K562 (cell line): ENCODE measurements around the gene SIGLEC5.

Experiments
- BMI1 ChIP-seq: fragments of 150-350 bp; IDR thresholded peaks from 2 replicates; pipeline ENCODE4 v1.6.1; 2014; ENCODE audit warnings: low read length
- EP300 ChIP-seq: IDR thresholded peaks from 2 replicates; pipeline ENCODE4 v1.6.1; 2012; ENCODE audit warnings: low read length, improper control_type of control experiment
- EZH2 ChIP-seq: IDR thresholded peaks from 2 replicates; pipeline ENCODE4 v1.6.1; 2012; ENCODE audit warnings: low read depth, mild to moderate bottlenecking, inconsistent platforms, low read length, borderline replicate concordance
- GTF2F1 ChIP-seq: IDR thresholded peaks from 2 replicates; pipeline ENCODE4 v1.6.1; 2011; ENCODE audit warnings: low read depth, low read length, improper control_type of control experiment
- HNRNPK ChIP-seq: fragments of 200-400 bp; formaldehyde crosslinking; IDR thresholded peaks from one replicate; pipeline ENCODE4 v1.6.1; 2018; ENCODE audit warnings: mild to moderate bottlenecking, low read depth, low read length; ENCODE audit not compliant: poor library complexity, severe bottlenecking
- KDM4B ChIP-seq, 2 experiments: fragments of 450-650 bp in 1 of 2; sonication (generic) in 1 of 2; IDR thresholded peaks; 2 replicates each; pipeline ENCODE4 v1.6.1; 2016 to 2017; ENCODE audit warnings: borderline replicate concordance in 2 of 2, antibody characterized with exemption in 1 of 2, low read depth in 1 of 2, mild to moderate bottlenecking in 1 of 2
- NFXL1 ChIP-seq: fragments of 450-650 bp; formaldehyde crosslinking; IDR thresholded peaks from 2 replicates; pipeline ENCODE4 v1.4.0; 2021; ENCODE audit warnings: mild to moderate bottlenecking
- PRPF4 ChIP-seq: fragments of 200-400 bp; formaldehyde crosslinking; IDR thresholded peaks from one replicate; pipeline ENCODE4 v1.6.1; 2017; ENCODE audit warnings: low read length, low read depth, mild to moderate bottlenecking; ENCODE audit not compliant: insufficient read depth, poor library complexity, severe bottlenecking
- SIN3A ChIP-seq, 2 experiments: fragments of 150-350 bp in 1 of 2; IDR thresholded peaks; 2 replicates each; pipeline ENCODE4 v1.6.1; 2011 to 2016; ENCODE audit warnings: borderline replicate concordance in 2 of 2, low read depth in 2 of 2, low read length in 2 of 2, mild to moderate bottlenecking in 2 of 2, moderate library complexity in 2 of 2; ENCODE audit not compliant: control insufficient read depth in 1 of 2
- ZBTB7A ChIP-seq: IDR thresholded peaks from 2 replicates; pipeline ENCODE4 v1.6.1; 2011; ENCODE audit warnings: low read depth, mild to moderate bottlenecking, low read length, moderate library complexity, borderline replicate concordance; ENCODE audit not compliant: control insufficient read depth
- ZZZ3 ChIP-seq: fragments of 450-650 bp; IDR thresholded peaks from 2 replicates; pipeline ENCODE4 v1.6.1; 2016; ENCODE audit warnings: antibody characterized with exemption, mild to moderate bottlenecking, moderate library complexity
- TF ChIP-seq, protein P1 (sequence below), 3 experiments: IDR thresholded peaks in 2 of 3; conservative IDR thresholded peaks in 1 of 3; 2 replicates each; pipeline ENCODE4 v1.5.1; 2011 to 2012; ENCODE audit warnings: low read length in 3 of 3, mild to moderate bottlenecking in 3 of 3, control low read depth in 2 of 3, improper control_type of control experiment in 1 of 3, inconsistent platforms in 1 of 3, low read depth in 1 of 3, mixed read lengths in 1 of 3, moderate library complexity in 1 of 3; ENCODE audit not compliant: insufficient read depth in 2 of 3
- TF ChIP-seq, protein P2 (sequence below): fragments of 250-450 bp; sonication (Bioruptor Pico); IDR thresholded peaks from 2 replicates; pipeline ENCODE4 v1.4.0; 2020; ENCODE audit warnings: borderline replicate concordance

DNA sequence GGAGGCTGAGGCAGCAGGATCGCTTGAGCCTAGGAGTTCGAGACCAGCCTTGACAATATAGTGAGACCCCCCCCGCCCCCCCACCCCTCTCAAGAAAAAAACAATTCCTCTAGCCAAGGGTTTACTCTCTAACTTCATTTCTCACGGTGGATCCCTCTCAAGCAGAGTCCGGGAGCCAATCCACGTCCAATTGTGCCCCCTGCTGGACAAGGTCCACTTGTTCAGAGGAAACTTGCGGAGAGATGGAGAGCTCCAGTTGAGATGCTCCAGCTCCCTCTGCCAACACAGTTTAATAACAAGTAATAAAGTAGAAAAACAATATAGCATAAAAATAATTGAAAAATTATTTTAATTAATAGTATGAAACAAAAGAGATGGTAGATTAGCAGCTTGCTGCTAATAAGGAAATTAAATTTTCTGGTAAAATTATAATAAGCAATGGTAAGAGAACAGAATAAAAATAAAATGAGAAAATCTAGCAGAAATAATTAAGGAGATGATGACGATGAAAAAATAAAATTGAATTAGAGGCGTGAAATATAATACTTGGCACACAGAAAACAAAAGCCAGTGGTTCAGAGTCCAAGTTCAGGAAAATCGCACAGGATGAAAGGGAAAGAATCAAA lies 30.9 kb upstream of the SIGLEC5 start:
- TF ChIP-seq, protein P1, sequence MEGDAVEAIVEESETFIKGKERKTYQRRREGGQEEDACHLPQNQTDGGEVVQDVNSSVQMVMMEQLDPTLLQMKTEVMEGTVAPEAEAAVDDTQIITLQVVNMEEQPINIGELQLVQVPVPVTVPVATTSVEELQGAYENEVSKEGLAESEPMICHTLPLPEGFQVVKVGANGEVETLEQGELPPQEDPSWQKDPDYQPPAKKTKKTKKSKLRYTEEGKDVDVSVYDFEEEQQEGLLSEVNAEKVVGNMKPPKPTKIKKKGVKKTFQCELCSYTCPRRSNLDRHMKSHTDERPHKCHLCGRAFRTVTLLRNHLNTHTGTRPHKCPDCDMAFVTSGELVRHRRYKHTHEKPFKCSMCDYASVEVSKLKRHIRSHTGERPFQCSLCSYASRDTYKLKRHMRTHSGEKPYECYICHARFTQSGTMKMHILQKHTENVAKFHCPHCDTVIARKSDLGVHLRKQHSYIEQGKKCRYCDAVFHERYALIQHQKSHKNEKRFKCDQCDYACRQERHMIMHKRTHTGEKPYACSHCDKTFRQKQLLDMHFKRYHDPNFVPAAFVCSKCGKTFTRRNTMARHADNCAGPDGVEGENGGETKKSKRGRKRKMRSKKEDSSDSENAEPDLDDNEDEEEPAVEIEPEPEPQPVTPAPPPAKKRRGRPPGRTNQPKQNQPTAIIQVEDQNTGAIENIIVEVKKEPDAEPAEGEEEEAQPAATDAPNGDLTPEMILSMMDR (IDR thresholded peaks at IDR 0.05 in 2 of 3, conservative IDR thresholded peaks at IDR 0.05 in 1 of 3; ENCODE audit: insufficient read depth in 2 of 3, low read depth in 1 of 3, low read length in 3 of 3): peak; percentile 74 to 89 (median 88)
- TF ChIP-seq, protein P2, sequence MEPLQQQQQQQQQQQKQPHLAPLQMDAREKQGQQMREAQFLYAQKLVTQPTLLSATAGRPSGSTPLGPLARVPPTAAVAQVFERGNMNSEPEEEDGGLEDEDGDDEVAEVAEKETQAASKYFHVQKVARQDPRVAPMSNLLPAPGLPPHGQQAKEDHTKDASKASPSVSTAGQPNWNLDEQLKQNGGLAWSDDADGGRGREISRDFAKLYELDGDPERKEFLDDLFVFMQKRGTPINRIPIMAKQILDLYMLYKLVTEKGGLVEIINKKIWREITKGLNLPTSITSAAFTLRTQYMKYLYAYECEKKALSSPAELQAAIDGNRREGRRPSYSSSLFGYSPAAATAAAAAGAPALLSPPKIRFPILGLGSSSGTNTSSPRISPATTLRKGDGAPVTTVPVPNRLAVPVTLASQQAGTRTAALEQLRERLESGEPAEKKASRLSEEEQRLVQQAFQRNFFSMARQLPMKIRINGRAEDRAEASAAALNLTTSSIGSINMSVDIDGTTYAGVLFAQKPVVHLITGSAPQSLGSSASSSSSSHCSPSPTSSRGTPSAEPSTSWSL (CRISPR knock-in tag): no peak
- TF ChIP-seq EZH2 (no peak), PRPF4 (no peak), EP300 (no peak), HNRNPK (no peak), KDM4B (IDR thresholded peaks at IDR 0.05; ENCODE audit: borderline replicate concordance in 2 of 2, low read depth in 1 of 2) (no peak), NFXL1 (CRISPR knock-in tag) (no peak), BMI1 (no peak), GTF2F1 (no peak), ZBTB7A (no peak), ZZZ3 (no peak), SIN3A (IDR thresholded peaks at IDR 0.05; ENCODE audit: borderline replicate concordance in 2 of 2, control insufficient read depth in 1 of 2, low read depth in 2 of 2, low read length in 2 of 2) (no peak)
